Smooth muscle cell of the brain vasculature (primary cell): Measurements from ENCODE around the gene GSTT4.
"Not testable (repeated sequence)": the region's sequence is repeated elsewhere in the genome, so short reads cannot be mapped to it uniquely, and the experiment has no call there.

Experiments used
- DNase-seq: peaks from one replicate; pipeline ENCODE4 v3.0.0-alpha.2; 2012; ENCODE audit warnings: low read depth, low spot score

Gene GSTT4

DNA sequence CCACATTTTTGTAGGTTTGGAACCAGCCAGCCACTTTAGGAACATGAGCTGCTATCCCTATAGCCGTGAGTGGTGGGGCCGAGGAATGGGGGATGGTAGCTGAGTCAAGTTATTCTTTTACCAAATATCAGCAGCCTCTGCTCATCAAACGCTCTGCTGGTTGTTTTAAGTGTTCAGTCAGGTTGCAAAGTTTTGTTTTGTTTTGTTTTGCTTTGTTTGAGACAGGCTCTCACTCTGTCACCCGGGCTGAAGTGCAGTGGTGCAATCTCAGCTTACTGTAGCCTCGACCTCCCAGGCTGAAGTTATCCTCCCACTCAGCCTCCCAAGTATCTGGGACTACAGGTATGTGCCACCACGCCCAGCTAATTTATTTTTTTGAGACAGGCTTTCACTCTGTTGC, 20.2 kb upstream of the GSTT4 start:
- DNase-seq = no peak

DNA sequence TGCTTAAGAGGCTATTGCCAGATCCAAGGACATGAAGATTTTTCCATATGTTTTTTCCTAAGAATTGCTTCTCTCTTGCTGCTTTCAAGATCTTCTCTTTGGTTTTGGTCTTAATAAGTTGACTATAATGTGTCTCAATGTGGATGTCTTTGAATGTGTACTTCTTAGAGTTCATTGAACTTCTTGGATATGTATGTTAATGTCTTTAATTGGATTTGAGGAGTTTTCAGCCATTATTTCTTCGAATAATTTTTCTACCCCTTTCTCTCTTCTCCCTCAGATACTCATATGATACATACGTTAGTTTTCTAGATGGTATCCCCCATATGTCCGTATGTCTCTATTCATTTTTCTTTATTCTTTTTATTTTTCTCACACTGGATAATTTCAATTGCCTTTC, 19.1 kb upstream of the GSTT4 start:
- no peak for DNase-seq

DNA sequence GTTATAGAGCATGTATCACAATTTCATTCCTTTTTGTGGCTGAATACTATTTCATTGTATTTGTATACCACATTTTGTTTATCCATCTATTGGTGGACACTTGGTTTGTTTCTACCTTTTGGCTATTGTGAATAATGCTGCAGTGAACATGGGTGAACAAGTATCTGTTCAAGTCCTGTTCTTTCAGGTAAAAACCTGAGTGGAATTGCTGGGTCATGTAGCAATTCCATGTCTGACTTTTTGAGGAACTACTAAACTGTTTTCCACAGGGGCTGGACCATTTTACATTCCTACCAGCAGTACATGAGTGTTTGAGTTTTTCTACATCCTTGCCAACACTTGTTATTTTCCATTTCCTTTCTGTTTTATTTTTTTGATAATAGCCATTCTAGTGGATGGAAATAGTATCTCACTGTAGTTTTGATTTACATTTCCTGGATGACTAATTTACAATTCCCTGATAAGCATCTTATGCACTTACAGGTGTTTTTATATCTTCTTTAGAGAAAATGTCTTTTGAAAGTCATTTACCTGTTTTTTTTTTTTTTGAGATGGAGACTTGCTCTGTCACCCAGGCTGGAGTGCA, 18.0 kb upstream of the GSTT4 start:
- DNase-seq = no peak

DNA sequence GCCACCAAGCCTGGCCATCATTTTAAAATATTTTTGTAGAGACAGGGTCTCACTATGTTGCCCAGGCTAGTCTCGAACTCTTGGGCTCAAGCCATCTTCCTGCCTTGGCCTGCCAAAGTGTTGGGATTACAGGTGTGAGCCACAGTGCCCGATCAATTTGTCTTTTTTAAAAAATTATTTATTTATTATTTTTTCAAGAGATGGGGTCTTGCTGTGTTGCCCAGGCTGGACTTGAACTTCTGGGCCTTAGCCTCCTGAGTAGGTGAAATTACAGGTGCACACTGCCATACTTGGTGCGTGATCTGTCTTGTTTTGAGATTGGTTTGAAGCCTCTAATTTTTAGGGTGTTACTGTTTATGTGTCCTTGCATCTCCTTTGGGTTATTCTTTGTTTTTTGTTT, 16.1 kb upstream of the GSTT4 start:
- no peak for DNase-seq

DNA sequence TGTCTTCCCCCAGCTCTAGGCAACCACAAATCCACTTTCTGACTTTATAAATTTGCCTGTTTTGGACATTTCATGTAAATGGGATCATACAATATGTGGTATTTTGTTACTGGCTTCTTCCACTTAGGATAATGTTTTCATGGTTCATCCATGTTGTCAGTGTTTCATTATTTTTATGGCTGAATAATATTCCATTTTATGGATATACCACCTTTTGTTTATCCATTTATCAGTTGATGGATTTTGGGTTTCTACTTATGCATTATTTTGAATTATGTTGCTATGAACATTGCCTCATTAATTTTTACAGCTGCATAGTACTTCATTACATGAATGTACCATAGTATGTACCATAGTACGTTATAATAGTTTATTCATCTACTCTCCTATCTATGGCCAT, 10.9 kb upstream of the GSTT4 start:
- no peak for DNase-seq

DNA sequence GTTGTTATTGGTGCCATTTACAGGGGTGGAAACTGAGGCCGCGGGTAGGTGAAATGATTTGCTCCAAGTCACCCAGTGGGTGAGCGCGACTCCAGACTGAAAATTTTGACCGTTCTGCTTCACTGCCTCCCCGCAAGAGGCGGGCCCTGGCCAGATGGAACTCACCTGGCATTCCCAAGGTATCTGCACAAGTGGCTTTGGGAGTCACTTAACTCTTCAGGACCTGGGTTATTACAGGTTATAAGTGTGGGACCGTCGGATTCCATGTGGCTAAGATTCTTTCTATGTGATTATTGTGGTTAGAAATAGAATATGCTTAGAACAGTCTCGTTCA, 6.4 kb upstream of the GSTT4 start:
- no peak for DNase-seq

DNA sequence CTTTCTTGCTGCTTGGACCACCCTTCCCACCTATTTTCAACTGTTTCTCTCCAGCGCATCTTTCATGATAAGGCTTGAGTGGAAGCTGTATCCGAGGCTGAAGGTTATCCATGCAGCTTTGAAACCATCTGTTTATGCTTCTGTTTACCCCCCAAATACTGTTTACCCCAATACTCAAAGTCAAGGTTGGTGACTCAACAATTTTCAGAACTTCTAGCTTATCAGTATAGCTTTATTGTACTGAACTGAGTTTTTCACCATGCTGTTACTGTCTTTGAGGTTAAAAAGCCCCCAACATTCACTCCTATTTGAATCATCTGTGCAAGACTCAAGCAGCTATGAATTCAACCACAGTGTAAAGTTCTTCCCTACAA, 4.8 kb upstream of the GSTT4 start:
- DNase-seq = no peak

DNA sequence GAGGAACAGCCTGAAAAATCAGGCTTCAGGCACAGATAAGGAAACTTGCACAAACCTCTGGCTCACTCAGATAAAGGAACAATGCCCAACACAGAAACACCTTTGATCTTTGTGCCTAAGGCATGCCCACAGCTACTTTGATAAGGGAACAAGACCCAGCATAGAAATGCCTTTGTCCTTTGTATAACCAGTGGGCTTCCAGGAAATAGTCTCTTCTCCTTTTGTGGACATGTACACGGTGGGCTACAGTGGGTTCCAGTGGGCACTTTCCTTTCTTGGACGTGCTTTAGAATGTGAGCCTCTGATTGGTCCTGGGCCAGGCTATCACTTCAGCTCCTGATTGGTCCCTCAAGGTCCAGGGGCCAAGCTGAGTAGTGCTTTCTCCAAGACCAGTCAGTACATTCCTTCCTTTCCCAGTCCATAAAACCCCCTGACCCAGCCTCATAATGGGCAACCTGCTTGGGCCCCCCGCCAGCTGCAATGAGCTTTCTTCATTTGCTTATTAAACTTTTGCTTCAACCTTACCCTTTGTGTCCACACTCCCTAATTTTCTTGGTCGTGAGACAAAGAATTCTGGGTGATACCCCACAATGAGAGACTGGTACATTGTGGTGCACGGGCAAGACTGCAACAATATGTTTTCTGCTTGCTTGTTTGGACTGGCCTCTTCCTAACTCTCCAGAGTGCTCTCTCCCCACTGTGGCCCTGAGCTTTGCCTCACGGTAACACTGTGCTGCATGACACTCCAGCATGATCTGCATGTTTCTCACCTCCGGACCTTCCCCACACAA, 4.2 kb upstream of the GSTT4 start:
- no peak for DNase-seq

DNA sequence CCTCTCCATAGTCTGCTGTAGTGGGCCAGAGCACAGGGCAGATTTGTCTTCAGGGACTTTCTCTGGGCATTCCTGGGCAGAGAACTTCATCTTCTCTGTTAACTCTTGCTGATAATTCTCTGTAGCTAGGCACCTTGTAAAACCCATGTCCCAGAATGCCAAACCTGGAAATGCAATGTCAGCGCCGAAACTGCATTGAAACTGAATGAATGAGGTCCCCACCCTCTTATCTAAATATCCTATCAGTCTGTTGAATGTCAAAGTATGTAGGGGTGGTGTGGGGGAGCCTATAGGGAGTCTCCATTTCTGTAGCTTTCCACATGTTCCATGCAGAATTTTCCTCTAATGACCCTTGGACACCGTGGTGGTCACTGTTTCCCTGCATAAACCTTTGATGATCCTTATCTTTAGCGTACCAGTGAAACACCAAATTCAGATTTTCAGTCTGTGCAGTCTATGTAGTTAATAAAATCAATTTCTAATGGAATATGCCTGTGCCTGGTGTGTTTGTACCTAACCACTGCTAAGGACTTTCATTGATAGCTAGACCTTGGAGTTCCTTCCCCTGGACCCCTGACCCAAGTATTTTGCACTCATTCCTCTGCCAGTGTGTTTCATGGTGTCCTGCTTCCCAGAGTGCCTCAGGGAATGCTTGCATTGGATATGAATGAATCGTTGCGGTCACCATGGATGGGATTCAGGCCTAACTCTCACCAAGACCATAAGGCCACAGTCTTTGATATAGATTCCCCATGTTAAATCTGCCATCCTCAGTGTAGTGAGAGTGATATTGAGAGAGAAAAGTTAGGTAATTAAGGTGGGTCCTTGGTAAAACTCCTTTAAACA, 3.4 kb upstream of the GSTT4 start:
- DNase-seq = no peak

DNA sequence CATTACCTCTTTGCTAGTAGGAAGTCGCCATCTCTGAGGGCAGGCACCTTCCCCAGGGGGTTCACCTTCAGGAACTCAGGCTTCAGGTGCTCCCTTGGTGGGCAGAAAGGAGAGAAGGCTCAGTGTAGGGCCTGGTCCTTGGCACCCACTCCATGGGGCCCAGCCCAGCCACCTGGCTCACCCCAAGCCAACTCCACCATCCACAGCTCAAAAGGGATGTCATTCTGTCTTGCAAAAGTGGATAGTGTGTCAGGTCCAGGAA, 2.7 kb upstream of the GSTT4 start:
- no peak for DNase-seq

DNA sequence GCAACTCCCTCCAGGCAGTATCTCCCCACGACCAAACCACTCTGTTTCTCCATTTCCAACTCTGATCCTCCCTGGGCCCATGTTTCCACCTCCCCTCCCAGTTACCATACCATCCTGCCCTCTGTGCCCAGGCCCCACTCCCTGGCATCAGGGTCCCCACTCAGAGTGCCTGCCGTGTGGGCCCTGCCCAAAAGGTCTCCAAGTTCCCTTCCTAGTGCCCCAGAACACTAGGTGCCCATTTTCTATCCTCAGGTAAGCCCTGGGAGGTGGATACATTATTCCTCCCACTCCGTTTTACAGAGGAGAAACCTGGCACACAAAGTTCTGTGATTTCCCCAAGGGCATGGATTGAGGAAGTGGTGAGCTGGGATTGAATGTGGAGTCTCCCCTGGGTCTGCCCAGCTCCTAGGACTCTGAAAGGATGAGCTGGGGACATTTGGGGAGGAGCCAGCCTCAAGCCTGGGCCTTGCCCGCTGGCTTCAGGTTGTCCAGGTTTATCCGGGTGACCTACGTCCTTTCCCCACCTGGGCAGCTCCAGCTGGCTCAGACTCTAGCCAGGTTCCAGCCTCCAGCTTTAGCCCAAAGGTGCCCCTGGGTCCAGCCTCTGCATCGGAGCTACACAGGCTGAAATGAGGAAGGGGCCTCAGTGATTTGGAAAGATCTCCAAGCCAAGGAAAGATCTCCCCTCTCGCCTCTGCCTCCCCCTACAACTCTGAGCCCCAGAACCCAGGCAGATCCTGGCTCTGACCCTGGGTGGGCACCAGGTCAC, 2.2 kb upstream of the GSTT4 start:
- DNase-seq = no peak

DNA sequence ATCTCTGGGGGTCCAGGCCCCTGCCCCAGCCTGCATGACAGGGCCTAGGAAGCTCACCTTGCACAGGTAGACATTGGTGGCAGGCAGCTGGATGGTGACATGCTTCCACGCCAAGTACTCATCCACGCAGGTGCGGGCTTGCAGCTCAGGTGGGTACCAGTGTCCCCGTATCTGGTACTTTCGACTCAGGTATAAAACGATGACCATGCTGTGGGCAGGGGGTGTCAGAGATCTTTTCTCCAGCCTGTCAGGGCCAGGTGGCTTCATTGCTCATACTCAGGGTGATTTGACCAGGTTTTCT, 1.6 kb upstream of the GSTT4 start:
- no peak for DNase-seq

DNA sequence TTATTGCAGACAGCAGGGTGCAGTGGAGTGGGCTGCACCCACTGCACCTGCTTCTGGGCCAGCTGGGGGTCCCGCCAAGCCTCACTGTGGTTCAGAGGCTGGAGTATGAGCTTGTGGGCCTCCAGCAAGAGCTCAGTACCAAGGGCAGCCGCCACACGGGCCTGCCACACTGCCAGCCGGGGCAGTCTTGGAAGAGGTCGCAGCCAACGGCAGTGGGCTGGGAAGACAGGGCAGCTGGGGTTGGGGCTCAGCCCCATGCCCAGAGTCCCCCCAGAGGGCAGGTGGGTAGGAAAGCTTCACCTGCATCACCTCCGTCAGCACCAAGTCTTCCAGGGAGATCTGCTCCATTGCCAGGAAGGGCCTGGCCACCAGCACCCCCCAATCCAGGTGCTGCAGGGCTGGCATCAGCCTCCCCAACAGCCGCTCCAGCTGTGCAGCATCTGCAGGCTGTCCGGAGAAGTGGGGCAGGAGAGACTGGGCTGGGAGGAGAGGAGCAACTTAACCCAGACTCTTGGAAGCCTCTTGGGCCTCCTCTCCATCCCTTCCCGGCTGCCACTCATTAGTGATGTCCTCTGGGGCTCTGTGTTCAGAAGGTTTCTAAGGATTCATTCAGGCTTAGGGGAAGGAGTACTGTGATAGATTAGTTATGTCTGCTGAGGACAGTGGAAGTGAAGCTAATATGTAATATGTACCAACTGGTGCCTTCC, 1.1 kb upstream of the GSTT4 start:
- DNase-seq = no peak

DNA sequence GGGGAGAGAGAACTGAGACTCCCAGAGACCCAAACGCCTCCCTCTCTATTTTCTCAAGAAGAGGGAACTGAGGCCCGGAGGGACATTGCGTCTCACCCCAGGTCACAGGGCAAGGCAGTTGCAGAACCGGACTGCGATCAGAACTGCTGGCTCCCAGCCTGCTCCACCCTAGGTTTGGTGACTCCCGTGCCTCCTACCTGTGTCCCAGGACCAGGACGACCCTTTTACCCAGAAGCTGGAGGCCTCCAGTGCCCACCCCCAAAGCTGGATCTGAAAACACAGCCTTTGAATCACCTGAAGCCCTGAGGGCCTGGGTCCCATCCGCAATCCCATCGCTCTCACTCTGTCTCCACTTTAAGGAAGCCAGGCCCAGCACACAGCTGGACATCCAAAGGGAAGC, 1.4 kb downstream of the GSTT4 start:
- DNase-seq = no peak

DNA sequence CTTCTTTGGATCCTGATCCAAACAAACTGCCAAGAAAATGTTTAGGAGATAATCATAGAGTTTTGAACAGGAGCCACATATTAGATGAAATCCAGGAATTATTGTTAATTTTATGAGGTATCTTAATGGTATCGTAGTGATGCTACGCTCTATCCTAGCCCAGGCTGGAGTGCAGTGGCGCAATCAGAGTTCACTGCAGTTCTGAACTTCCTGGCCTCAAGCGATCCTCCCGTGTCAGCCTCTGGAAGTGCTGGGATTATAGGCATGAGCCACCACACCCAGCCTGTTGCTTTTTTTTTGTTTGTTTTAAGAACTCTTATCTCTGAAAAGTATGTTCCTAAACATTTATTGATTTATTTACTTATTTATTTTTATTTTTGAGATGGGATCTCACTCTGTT, 2.4 kb downstream of the GSTT4 start:
- DNase-seq = no peak

DNA sequence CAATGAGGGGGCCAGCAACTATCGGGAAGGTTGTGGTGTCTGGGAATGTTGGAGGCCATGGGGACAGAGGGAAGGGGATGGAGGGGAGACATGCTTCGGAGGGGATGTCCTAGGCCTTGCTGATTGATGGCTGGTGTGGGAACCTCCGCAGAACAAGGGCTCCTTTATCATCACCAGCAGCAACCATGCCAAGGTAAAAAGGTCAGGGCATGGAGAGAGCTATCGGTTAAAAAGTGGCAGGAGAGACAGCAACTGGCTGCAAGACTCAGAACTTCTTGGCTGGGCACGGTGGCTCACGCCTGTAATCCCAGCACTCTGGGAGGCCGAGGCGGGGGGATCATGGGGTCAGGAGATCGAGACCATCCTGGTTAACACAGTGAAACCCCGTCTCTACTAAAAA, 3.0 kb downstream of the GSTT4 start:
- DNase-seq = no peak

DNA sequence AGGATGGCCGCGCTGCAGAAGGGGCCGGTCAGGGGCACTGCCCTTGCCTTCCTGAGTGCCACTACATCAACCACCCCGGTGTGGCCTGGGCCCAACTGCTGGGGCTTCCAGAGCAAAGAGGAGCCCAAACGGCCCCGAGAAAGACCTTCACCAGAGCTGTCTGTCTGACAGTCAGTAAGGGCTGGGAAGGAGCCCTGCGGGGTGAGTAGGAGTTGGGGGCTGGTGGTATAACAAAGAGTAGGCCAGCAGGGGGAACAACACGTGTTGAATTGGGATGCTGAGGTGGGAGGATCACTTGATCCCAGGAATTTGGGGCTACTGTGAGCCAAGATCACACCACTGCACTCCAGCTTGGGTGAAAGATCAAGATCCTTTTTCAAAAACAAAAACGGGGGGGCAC, 3.9 kb downstream of the GSTT4 start:
- no peak for DNase-seq

DNA sequence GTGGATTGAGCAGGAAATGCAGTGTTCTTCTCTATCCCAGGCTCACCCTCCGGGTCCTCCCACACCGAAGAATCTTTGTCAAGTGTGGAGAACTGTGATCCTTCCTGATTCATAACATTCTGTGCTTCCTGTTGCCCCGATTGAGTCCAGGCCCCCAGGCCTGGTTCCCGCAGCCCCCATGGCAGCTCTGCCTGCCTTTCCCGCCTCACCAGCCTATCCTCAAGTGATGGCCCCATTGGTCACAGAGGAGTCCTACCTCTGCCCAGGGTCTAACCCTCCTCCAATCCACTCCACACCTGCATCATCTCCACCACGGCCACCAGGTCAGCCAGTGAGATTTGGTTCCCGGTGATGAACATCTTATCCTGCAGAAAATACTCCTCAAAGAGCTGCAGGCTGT, 5.5 kb downstream of the GSTT4 start:
- DNase-seq = not testable (repeated sequence)

DNA sequence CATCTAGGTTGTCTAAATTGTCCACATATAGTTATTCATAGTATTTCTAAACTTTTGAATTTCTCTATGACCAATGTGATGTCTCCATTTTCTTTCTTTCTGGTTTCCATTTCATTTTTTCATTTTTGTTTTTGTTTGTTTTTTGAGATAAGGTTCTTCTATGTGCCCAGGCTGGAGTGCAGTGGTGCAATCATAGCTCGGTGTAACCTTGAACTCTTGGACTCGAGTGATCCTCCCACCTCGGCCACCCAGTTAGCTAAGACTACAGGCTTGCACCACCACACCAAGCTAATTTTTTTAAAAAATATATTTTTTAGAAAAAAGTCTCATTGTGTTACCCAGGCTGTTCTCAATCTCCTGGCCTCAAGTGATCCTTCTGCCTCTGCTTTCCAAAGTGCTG, 8.2 kb downstream of the GSTT4 start:
- DNase-seq = no peak

DNA sequence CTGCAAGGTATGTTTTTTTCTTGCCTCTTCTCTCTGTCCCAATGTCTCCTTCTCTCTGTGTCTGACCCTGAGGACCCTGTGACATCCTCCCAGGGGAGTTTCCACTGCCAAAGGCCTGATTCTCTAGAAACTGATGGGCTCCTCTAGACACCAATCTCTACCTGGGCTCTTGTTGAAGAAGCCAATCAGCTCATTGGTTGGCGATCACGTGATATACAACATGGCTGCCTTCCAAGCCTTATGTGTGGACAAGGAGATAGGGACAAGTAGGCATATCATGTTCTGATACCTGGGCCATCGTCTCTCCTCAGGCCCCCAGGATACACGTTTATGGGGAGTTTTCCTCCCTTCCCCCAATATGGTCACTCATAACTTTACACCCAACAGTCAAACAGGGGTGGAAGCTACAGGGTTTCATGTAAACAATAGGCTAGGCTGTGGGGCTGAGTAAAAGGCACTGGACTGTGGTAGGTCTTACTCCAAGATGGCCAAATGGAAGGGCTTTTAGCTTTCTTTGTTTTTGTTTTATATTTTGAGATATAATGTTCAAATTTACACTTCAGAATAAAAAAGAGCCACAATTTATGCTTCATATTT, 11.6 kb downstream of the GSTT4 start:
- DNase-seq = not testable (repeated sequence)

DNA sequence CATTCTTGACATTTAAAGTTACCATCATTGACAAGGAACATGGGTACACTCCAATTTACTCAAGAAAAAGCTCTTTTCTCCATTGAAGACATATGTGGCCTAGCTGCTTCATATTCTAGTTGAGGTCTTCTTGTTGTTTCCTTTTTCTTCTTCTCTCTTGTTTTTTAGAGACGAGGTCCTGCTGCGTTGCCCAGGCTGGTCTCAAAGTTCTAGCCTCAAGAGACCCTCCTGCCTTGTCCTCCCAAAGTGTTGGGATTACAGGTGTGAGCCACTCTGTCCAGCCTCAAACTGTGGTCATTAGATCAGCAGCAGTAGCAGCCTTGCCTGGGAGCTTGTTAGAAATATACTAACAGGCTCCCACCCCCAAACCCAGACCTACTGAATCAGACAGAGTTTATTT, 12.2 kb downstream of the GSTT4 start:
- not testable (repeated sequence) for DNase-seq
